Keratinocyte (primary cell): ENCODE results near the gene MEGF8.

Experiments used
- CTCF ChIP-seq, 3 experiments: IDR thresholded peaks in 1 of 3; conservative IDR thresholded peaks in 1 of 3; optimal IDR thresholded peaks in 1 of 3; 2 replicates in 2 of 3; 3 replicates in 1 of 3; pipeline versions ENCODE3 to v1.5.1; 2011; ENCODE audit warnings: low read length in 3 of 3, mild to moderate bottlenecking in 3 of 3, moderate library complexity in 2 of 3, control low read depth in 1 of 3, inconsistent platforms in 1 of 3; ENCODE audit not compliant: insufficient read depth in 2 of 3; ENCODE audit errors: extremely low read depth in 1 of 3
- EZH2 ChIP-seq: IDR thresholded peaks from one replicate; pipeline ENCODE4 v1.6.1; 2012; ENCODE audit warnings: inconsistent platforms, mild to moderate bottlenecking, low read length, moderate library complexity

- TF ChIP-seq CTCF (optimal IDR thresholded peaks at IDR 0.05 in 1 of 3, IDR thresholded peaks at IDR 0.05 in 1 of 3, conservative IDR thresholded peaks at IDR 0.05 in 1 of 3; ENCODE audit: extremely low read depth in 1 of 3, insufficient read depth in 2 of 3, low read length in 3 of 3) = no peak
- TF ChIP-seq EZH2 = no peak
These were observed 35.8 kb upstream of the MEGF8 start for GRCh38 chr19:42289556-42290041.
